IMR-90 (cell line): ENCODE measurements around the gene CACNA1I.

ENCODE experiments used
- BHLHE40 ChIP-seq: fragments of 150-350 bp; IDR thresholded peaks from 2 replicates; pipeline ENCODE4 v1.6.1; 2016; ENCODE audit warnings: mild to moderate bottlenecking, low read depth, low read length
- CTCF ChIP-seq: conservative IDR thresholded peaks from 2 replicates; pipeline ENCODE4 v1.5.1; 2012; ENCODE audit warnings: mild to moderate bottlenecking, low read depth, low read length, improper control_type of control experiment
- FOS ChIP-seq: fragments of 150-350 bp; IDR thresholded peaks from 2 replicates; pipeline ENCODE4 v1.6.1; 2016; ENCODE audit warnings: low read depth, low read length
- MAZ ChIP-seq: IDR thresholded peaks from 2 replicates; pipeline ENCODE4 v1.6.1; 2012; ENCODE audit warnings: low read depth, mild to moderate bottlenecking, low read length, improper control_type of control experiment, moderate library complexity, borderline replicate concordance
- NFE2L2 ChIP-seq: fragments of 150-350 bp; IDR thresholded peaks from 2 replicates; pipeline ENCODE4 v1.6.1; 2016; ENCODE audit warnings: low read depth, mild to moderate bottlenecking, low read length
- POLR2A ChIP-seq: IDR thresholded peaks from 2 replicates; pipeline ENCODE4 v1.6.1; 2012; ENCODE audit warnings: mild to moderate bottlenecking, low read depth, low read length
- RAD21 ChIP-seq: IDR thresholded peaks from 2 replicates; pipeline ENCODE4 v1.6.1; 2012; ENCODE audit warnings: low read length, improper control_type of control experiment
- RCOR1 ChIP-seq: IDR thresholded peaks from 2 replicates; pipeline ENCODE4 v1.6.1; 2012; ENCODE audit warnings: mild to moderate bottlenecking, low read length, improper control_type of control experiment; ENCODE audit not compliant: insufficient replicate concordance
- USF2 ChIP-seq: fragments of 150-350 bp; IDR thresholded peaks from 2 replicates; pipeline ENCODE4 v1.6.1; 2017; ENCODE audit warnings: mild to moderate bottlenecking, antibody characterized with exemption, low read length, low read depth

- TF ChIP-seq RCOR1 (no peak), CTCF (no peak), POLR2A (no peak), FOS (no peak), USF2 (no peak), BHLHE40 (no peak), MAZ (no peak), RAD21 (no peak), NFE2L2 (no peak)
Measured at GRCh38 chr22:39666495-39666894, 95.9 kb downstream of the CACNA1I start.
